GM18511 (cell line): ENCODE measurements around the gene IRF2.

Experiments used
- ATAC-seq: cut with Tn5 transposase; IDR thresholded peaks from one replicate; pipeline ENCODE4 v1.9.1; 2021; ENCODE audit warnings: mild to moderate bottlenecking, moderate library complexity; ENCODE audit not compliant: unreplicated experiment

Gene IRF2

GRCh38 chr4:184474263-184475095, at the start of gene IRF2:
Gene IRF2 (minus strand): TSS chr4:184474550. CDS start chr4:184429064, 45,486 bp downstream.
- ATAC-seq, result peak; percentile 62

- no peak for ATAC-seq
Observed at GRCh38 chr4:184515606-184516005, 41.3 kb upstream of the IRF2 start.

DNA sequence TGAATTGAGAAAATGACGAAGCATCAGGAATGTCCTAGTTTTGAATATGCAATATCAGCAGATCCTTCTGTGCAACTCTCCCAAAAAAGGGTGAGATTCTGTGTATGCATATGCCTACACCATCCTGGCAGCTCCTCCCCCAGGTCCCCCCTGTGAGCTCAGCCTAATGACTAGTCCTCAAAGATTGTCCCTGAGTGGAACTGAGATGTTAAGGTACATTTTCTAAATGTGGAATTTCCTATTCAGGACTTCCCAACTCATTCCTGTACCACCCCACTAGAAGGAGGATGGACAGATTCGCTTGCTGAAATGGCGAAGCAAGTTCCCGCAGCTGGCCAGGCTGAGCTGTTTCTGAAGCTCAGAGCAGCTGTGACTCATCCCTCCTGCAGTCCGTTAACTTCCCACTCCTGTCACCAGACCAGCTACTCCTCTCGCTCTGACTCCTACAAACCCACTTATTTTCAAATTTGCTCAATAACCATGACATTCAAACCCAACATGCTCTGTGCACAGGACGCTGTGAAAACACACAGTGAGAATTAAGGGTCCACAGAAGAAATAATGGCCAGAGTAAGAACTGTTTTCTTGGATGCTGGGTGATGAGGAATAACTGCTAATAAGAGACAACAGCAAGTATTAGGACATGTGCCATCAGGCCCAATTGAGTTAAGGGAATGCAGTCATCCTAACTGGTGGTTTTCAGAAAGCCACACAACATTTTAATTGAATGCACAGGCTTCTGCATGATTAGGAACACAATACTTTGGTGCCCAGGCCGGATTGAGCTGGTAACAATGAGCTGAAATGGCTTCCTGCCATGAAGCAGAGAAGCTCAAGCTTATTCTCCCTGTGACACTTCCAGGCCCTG, 40.0 kb upstream of the IRF2 start:
- ATAC-seq, result peak; percentile 98

DNA sequence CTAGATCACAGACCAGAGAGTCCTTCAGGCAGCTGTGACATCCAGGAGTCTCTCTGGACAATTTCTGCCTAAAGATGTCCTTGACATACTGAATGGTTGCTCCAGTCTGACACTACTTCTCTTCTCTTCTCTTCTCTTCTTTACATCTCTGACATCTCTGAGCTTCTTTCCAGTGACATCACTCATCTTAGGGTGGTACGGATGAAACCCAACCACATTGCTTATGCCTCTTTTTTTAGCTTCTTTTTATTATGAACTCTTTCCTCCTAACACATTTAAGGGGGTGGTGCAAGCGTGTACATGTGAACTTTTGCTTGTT, 39.4 kb upstream of the IRF2 start:
- peak; percentile 25 for ATAC-seq

GRCh38 chr4:184511156-184511555, 36.8 kb upstream of the IRF2 start:
- no peak for ATAC-seq

DNA sequence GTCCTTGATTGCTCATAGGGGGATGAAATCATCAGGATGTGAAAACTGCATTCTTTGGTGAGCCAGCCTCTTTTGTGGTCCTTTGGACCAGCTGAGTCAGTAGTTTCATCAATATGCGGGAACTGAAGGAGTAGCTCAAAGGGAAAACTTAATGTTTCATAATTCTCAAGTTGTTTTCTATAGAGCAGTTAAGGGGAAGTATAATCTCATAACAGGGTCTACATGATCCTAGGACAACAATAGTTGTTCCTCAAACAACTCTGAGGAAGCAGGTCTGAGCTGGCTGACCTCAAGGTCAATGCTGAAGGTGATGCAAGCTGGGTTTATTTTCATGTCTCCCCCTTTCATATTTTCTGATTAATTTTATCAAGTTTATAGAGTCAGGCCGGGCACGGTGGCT, 36.1 kb upstream of the IRF2 start:
- no peak for ATAC-seq

DNA sequence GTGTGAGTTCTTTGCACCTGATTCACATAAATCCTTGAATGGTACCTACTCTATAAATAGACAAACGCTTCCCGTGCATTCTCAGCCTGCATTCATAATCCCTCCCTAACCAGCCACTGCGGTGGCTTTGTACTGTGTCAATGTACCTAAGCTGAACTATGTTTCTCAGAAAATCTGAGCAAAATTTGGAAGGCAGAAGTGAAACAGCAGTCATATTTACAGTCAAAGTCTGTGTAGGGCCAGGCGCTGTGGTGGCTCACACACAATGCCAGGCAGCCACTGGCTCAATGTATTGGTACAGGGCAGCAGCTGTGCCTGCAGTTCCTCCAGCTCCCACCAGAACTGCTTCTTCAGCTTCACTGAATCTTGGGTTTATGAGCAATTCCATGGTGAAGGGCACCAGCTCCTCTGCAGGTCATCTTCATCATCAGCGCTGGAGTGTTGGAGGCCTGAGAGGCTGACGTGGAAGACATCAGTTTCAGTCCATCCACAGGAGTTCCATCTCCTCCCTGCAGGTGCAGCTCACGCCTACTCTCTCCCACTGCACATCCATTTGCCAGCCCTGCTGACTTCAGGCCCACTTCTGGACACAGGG, 32.3 kb upstream of the IRF2 start:
- ATAC-seq, result peak; percentile 99

- no peak for ATAC-seq
Observed at GRCh38 chr4:184504385-184504784, 30.0 kb upstream of the IRF2 start.

GRCh38 chr4:184503869-184504300, 29.5 kb upstream of the IRF2 start:
- ATAC-seq, result peak; percentile 25

DNA sequence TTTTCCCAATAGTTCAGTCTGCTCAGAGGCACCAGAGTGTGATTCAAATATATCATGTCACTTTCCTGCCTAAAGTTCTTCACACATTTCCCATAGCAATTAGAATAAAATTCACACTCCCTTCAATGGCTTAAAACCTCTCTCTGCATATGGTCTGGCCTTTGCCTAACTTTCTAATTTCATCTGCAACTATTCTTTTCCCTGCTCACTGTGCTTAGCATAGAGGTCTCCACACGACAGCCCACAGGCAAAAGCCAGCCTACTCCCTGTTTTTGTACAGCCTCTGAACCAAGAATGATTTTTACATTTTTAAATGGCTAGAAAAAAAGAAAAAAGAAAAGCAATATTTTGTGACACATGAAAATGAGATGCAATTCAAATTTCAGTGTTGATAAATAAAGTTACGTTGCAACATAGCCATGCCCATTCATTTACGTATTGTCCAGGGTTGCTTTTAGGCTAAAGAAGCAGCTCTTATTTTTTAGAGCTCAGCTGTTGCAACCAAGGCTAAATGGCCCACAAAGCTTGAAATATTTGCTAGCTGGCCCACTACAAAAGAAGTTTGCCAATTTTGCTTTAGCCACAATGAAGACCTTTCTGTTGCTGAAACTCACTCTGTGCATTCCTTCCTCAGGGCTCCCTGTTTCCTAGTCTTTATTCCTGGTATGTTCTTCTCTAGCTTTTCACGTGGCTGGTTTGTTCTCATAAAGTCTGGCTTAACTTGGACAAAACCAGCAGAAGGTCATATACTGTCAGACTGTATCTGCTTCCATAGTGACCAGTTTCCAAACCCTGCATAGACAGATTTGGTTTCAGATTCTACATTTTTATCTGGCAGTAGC, 26.6 kb upstream of the IRF2 start:
- ATAC-seq, result no peak

GRCh38 chr4:184499996-184500395, 25.6 kb upstream of the IRF2 start:
- no peak for ATAC-seq

DNA sequence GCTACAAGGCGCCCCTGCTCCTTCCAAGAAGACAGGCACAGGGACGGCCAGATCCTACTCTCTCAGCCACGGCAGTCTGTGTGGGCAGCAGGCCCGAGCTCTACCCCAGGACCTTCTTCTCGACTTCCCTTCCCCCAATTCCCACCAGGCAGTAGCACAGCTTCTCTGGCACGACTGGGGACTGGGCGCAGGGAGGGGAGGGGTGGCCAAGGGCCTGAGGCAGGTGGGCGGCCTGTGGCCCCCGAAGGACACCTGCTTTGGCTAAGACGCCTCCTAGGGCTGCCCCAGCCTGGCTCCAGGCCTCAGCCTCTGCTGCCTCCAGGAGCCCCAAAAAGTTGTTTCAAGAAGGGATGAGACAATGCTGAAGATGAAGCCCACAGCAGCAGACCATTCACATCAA, 24.2 kb upstream of the IRF2 start:
- no peak for ATAC-seq

DNA sequence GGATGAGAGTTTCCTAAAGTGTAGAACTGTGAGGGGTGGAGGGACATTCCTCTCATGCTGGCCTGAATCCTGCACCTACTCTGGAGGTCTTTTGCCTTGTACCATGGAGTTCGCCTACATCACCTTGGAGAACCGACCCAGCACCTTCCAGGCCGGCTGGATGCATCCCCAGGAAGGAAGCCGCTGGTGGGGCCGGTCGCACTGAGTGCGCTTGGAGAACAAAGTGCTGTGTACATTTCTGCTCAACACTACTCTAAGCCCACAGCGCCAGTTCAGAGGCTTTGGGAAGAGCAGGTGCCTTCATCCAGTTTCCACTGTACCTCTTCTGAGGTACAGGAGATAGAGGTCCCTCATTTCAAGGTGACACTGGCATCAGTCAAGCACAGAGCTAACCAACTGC, 15.4 kb upstream of the IRF2 start:
- ATAC-seq, result no peak

DNA sequence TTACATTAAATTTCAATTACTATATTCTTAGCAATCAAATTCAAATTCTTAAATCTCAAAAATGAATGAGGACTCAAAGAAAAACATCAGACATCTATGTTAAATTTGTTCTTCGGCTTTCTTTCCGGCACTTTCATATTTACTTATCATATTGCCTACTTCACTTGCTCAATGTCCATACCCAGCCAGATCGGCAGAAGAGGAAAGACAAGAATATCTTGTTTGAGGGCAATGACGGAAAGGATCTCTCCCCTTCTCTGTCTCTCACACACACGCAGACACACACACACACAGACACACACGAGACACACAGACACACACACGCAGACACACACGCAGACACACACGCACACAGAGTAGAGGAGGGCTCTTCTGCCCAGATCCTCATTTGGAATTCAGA, 13.2 kb upstream of the IRF2 start:
- no peak for ATAC-seq

- ATAC-seq, result no peak
Observed at GRCh38 chr4:184485279-184485678, 10.9 kb upstream of the IRF2 start.

- ATAC-seq, result no peak
Observed at GRCh38 chr4:184481544-184481943, 7.2 kb upstream of the IRF2 start.

GRCh38 chr4:184479516-184479950, 5.2 kb upstream of the IRF2 start:
- no peak for ATAC-seq

DNA sequence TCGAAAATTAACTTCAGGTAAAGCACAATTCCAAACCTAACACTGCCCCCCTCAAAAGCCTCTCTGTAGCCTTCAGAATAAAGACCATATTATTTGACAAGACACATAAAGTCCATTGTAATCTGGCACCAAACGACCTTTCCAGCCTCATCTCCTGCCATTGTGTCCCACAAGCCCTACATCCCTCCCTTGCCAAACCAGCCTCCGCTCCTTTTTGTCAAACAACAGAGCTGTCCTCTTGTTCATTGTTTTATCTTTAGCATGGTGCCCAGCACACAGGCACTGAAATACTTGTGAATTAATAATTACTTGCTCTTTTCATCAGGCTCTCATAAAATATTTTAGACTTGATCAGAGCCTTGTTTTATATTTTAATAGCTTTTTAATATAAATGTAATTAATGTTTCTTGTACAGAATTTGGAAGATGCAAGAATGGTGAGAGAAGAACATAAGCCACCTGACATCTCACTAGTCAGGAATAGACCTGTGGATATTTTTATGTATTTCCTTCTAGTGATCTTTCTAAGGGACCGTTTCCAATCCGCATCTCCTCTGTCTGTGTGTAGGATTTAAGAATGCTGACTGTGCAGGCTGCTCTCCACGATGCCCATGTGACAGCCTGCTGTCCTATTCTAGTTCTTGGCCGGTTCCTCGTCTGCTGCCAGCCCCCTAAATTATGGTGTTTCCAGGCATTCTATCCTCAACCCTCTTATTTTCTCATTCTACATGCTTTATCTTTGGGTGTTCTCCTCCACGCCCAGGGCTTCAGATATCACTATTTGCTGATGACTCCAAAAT, 3.0 kb upstream of the IRF2 start:
- ATAC-seq, result no peak

DNA sequence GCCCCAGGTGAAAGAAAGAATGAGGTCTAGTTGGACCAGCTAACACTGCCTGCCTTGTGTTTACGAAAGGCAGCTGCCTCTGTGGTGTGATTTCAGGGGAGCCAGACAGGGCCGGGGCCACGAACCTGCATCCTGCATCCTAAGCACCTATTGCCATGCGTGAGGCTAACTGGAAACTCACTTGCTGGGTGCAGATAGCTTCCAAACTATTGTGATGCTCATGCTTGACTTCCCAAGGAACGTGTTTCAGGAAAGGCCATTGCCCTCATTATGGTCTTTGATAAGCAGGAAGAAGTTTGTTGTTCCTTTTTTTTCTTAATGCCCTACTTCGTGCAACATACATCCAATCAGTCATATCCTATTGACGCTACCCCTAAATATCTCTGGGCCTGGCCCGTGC, 2.3 kb upstream of the IRF2 start:
- ATAC-seq, result no peak

DNA sequence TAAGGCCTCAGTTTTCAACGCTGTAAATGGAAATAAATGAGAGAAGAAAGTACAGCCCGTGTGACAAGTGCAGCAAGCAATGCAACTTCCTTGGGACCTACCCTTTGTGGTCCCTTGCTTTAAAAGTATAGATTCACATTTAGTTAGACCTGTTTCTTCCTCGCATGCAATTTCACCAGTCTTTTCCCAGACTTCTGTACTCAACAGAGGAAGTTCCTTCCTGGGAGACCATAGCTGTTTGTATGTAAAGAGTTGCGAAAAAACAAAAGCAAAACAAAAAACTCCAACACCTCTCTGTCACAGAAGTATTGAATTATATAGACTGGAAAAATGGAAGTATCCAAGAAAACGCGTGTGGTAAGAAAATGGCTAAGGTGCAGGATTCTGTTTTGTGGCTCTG, 1.1 kb upstream of the IRF2 start:
- no peak for ATAC-seq
